ENCODE data around the gene DYNC2H1.
"Not testable (repeated sequence)": the region's sequence is repeated elsewhere in the genome, so short reads cannot be mapped to it uniquely, and the experiment has no call there.

DYNC2H1 gene

GRCh38 chr11:103125462-103125861 is 16.2 kb downstream of the DYNC2H1 start:
- no peak for DNase-seq

GRCh38 chr11:103141986-103142385 is 32.8 kb downstream of the DYNC2H1 start:
- DNase-seq = not testable (repeated sequence)

GRCh38 chr11:103147627-103148026 is 38.4 kb downstream of the DYNC2H1 start:
- DNase-seq = no peak

DNA sequence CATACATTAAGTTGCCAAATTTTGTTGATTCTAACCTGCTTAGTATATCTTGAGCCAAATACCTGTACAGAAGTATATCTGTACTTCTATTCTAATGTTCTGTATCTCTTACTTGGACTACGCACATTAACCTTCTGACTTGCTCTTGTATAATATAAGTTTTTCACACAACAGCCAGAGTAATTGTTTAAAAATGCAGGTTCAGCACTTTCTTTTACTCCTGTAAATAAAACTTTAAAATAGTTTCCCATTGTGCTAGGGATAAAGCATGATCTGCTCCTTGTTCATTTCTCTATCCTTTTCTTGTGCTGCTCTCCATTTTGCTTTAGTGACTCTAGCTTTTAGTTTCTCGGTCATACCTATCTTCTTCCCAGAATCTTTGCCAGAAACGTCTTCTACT is 48.3 kb downstream of the DYNC2H1 start:
- DNase-seq = no peak

DNA sequence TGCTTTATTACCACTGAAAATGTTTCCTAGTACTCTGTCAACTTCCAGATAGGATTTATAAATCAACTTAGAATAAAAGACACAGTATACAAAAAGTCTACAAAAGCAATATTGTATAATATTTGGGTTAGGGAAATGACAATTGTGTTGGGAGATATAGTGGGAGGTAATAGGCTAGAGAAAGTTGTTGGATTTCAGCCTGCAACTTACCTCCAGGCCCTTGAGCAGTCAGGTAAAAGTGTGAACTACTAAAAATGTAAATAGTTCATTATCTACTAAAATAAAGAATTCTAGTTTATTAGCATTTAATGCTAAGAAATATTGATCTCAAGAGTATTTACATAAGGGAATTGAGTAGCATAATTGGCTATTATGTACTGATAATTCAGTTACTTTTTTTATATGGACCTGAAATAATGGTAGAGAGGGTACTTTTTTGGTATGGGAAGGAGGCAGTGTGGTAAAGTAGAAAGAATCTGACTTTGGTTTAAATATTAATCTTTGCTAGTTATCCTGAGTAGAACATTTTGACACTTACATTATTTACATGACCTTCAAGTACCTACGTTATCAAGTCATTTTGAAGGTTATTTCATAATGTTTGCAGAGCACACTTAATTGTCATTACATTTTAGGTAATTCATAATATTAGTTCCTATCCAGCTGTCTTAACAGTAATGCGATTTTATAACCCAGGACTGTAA is 55.0 kb downstream of the DYNC2H1 start:
- DNase-seq = no peak

DNA sequence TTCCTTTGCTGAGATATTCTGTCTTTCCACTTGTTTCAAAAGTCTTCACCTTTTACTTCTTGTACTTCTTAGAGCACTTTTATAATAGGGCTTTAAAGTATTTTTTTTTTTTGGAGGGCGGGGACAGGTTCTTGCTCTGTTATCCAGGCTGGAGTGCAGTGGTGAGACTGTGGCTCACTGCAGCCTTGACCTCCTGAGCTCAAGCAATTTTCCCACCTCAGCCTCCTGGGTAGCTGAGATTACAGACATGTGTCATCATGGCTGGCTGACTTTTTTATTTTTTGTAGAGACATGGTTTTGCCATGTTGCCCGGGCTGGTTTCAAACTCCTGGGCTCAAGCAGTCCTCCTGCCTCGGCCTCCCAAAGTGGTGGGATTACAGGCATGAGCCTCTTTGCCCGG is 57.9 kb downstream of the DYNC2H1 start:
- DNase-seq = no peak

- no peak for DNase-seq
Measured at GRCh38 chr11:103170865-103171264, 61.6 kb downstream of the DYNC2H1 start.

GRCh38 chr11:103175461-103176129 is 66.4 kb downstream of the DYNC2H1 start:
- DNase-seq = no peak

DNA sequence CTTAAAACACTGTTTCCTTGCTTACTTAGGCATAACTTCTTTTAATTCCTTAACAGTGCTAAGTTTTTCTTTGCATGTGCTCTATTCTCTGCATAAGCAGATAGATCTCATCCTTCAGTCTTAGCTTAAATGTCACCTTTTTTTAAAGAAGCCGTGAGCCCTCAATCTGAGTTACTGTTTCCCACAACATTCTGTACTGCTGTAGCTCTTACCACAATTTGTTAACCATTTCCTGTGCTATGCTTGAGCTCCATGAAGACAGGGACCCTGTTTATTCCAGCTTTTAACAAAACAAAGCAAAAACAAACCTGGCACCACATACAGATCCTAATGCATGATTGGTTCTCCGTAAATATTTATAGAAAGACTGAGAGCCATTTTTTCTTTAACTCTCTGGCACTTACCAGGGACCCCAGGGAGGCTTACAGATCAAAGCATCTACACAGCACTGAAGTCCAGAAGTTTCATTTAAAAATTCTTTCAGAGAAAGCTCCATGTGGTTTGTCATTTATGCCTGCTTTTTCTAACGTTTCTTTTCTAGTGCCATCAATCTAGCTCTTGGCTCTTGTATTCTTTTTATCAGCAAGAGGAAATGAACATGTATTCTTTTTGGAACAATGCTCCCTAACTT is 74.9 kb downstream of the DYNC2H1 start:
- no peak for DNase-seq

DNA sequence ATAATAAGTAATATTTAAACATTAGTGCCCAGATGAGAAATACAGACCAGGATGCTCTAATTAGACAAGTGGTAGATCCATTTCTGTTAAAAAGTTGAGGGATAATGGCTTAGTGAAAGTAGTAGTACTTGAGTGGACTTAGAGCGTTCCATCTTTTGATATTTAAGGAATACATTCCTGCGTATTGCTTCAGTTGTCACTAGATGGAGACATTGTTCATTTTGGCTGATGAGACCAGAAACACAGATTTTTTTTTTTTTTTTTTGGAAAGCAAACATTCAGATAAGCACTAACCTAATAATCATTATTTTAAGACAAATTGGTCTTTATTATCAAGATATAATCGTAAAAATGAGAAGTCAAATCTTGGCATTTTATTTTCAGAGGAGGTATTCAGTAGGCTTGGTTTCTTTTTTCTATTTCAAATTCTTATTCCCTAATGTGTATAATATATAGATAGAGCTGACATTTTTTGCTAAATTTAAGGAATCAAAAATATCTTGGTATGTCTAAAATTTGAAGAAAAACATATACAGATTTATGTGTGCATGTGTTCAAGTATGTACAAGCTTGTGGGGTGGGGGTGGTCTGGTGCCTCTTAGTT is 92.9 kb downstream of the DYNC2H1 start:
- peak; percentile 31 for DNase-seq

- no peak for DNase-seq
Measured at GRCh38 chr11:103210543-103210942, 101.3 kb downstream of the DYNC2H1 start.

DNA sequence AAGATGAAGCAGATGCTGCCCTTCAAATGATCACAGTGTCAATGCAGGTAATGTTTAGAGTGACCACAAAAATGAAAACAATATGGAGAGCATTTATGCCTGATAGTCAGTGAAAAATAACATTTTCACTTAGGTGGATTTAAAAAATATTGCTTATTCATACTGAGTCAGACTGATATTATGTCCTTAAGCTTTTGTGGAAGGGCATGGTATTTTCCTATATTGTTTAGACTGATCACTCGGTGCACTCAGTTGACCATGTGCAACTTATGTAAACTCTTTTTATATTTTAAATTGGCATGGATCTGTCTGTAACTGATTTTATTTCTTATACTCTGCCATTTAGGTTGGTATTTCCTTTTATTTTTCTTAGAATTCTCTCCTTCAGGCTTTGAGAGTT is 106.6 kb downstream of the DYNC2H1 start:
- DNase-seq = no peak

- no peak for DNase-seq
Measured at GRCh38 chr11:103220133-103220532, 110.9 kb downstream of the DYNC2H1 start.

DNA sequence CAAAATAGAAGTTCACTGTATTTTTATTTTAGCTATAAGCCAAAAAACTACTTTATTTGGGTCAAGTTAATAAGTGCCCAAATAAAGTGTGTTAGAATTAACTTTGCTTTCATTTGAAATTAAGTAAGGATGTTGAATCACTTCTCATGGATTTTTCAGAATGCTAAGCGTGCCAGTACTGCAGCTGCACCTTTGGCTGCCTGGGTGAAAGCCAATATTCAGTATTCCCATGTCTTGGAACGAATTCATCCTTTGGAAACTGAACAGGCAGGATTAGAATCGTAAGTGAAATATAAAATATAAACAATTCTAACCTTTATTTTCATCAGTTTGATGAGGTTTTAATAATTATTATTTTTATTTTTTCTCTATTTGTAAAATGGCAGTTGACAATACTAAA is 113.6 kb downstream of the DYNC2H1 start:
- no peak for DNase-seq

GRCh38 chr11:103228807-103229206 is 119.6 kb downstream of the DYNC2H1 start:
- no peak for DNase-seq

- DNase-seq = no peak
Measured at GRCh38 chr11:103234974-103235373, 125.7 kb downstream of the DYNC2H1 start.

DNA sequence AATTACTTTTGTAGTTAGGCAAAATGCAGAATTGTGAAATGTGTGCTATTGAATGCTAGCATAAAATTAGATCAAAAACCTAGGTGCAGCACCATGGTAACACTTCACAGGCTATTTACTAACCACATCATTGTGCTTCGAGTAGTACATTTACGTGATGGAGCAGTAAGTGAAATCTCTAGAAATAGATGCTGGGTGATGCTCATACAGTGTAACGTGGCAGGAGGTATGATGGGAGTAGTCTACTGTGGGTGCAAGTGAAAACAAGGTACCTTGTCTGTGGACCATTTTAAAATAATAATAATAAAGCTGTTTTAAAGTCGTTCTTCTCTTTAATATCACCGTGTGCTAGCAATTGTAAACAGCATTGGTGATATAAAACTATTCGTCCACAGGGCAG is 132.3 kb downstream of the DYNC2H1 start:
- DNase-seq = no peak

- DNase-seq = no peak
Measured at GRCh38 chr11:103254123-103254522, 144.9 kb downstream of the DYNC2H1 start.

DNA sequence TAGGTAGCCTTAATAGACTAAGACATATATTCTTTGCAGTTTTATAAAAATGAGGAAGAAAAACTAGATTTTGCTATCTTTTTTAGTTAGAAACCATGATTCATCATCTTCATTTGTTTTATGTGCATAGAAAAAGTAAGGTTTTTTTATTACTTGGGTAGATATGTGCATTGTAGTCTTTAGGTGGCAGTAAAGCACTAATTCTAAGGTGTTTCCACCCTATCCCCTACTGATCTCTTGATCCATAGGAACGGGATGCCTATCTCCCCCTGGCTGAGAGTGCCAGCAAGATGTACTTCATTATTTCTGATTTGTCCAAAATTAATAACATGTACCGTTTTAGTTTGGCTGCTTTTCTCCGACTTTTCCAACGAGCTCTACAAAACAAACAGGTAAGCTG is 148.1 kb downstream of the DYNC2H1 start:
- no peak for DNase-seq

GRCh38 chr11:103266167-103266831 is 157.1 kb downstream of the DYNC2H1 start:
- no peak for DNase-seq

DNA sequence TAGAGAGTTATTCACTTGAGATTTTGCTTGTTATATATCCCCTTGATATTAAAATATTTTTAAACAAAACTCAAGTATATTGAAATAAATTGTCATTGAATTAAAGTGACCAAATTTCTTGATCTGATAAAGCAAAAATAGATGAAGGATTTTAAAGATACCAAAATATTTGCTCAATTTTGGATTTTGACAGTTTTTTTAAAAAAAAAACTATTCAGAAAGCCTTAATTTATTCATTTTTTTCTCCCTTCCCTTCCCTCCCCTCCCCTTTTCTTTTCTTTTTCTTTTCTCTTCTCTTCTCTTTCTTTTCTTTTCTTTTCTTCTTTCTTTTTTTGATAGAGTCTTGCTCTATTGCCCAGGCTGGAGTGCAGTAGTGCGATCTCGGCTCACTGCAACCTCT is 163.7 kb downstream of the DYNC2H1 start:
- DNase-seq = no peak

- DNase-seq = no peak
Measured at GRCh38 chr11:103274025-103274424, 164.8 kb downstream of the DYNC2H1 start.

GRCh38 chr11:103279821-103280220 is 170.6 kb downstream of the DYNC2H1 start:
- DNase-seq = no peak

Data from suppressor macrophage treated with lipopolysaccharide for 4 hours (primary cell).